Stomach (tissue), 4 donors: ENCODE results near the gene TBC1D16.
A peak's percentile ranks its signal among the peaks of the same experiment; 100 is the strongest.

ENCODE experiments used
- CTCF ChIP-seq, 7 experiments: fragments of 450-650 bp in 4 of 7; fragments of 200-600 bp in 3 of 7; sonication (generic) in 3 of 7; IDR thresholded peaks; one replicate each; pipeline ENCODE4 v1.5.1; 2016 to 2019; ENCODE audit warnings: antibody characterized with exemption in 7 of 7, control low read depth in 2 of 7, mild to moderate bottlenecking in 1 of 7
- EP300 ChIP-seq: sonication (generic); formaldehyde crosslinking; IDR thresholded peaks from one replicate; pipeline ENCODE4 v1.6.1; 2017; ENCODE audit warnings: antibody characterized with exemption
- POLR2A ChIP-seq, 4 donors: fragments of 450-650 bp; IDR thresholded peaks; one replicate each; pipeline ENCODE4 v1.6.1; 2016; ENCODE audit warnings: antibody characterized with exemption in 4 of 4, control low read depth in 2 of 4, mild to moderate bottlenecking in 1 of 4, moderate library complexity in 1 of 4
- POLR2AphosphoS5 ChIP-seq, 3 donors: sonication (generic); formaldehyde crosslinking; IDR thresholded peaks; one replicate each; pipeline ENCODE4 v1.6.1; 2016; ENCODE audit warnings: antibody characterized with exemption in 3 of 3

- TF ChIP-seq CTCF (IDR thresholded peaks at IDR 0.05): no peak
- TF ChIP-seq POLR2A (IDR thresholded peaks at IDR 0.05): no peak
- no peak for TF ChIP-seq EP300
- TF ChIP-seq POLR2AphosphoS5 (IDR thresholded peaks at IDR 0.05): peak in 2 of 3 donors; percentile 29 to 35
Observed at GRCh38 chr17:80063830-80064585, 28.3 kb upstream of the TBC1D16 start.
